SK-N-SH (cell line): ENCODE results near the gene IL17B. TPM values are rescaled to one million over a fixed set of nuclear protein-coding genes. Genes with fewer than 3 reads are reported as not detected.
A peak's percentile ranks its signal among the peaks of the same experiment; 100 is the strongest.

Source experiments
- CTCF ChIA-PET: fragments of 300-600, 350-600 bp; formaldehyde crosslinking; extraction: SDS; loops from one replicate; lab custom pipeline; 2021; lab: Yijun Ruan, JAX
- POLR2A ChIA-PET: fragments of 350-600 bp; sonication (Branson Sonifier 250); formaldehyde crosslinking; extraction: SDS; loops from one replicate; lab custom pipeline; 2020; ENCODE audit warnings: antibody characterized with exemption, inconsistent platforms; lab: Yijun Ruan, JAX
- DNase-seq: peaks from one replicate; pipeline ENCODE4 v3.0.0; 2012
- H2AFZ ChIP-seq: fragments of 200-600 bp; sonication (generic); 2 replicates; pipeline ENCODE4 v1.8.1; 2016; ENCODE audit warnings: antibody characterized with exemption, mild to moderate bottlenecking, low read depth
- H3F3A ChIP-seq: fragments of 200-600 bp; sonication (generic); replicated peaks from 2 replicates; pipeline ENCODE3; 2016; ENCODE audit warnings: antibody characterized with exemption, mild to moderate bottlenecking; ENCODE audit not compliant: insufficient read depth
- H3K27ac ChIP-seq, 2 experiments: fragments of 200-500 bp in 1 of 2; fragments of 200-600 bp in 1 of 2; sonication (Bioruptor generic) in 1 of 2; sonication (generic), shearing (Covaris generic) in 1 of 2; 2 replicates each; pipeline versions ENCODE4 v1.5.1 to v1.6.1; 2014 to 2016; ENCODE audit warnings: low read depth in 2 of 2, inconsistent platforms in 1 of 2, low read length in 1 of 2, mild to moderate bottlenecking in 1 of 2, mixed read lengths in 1 of 2
- H3K27me3 ChIP-seq: fragments of 200-600 bp; sonication (generic), shearing (Covaris generic); 2 replicates; pipeline ENCODE4 v1.6.1; 2016; ENCODE audit warnings: mixed run types; ENCODE audit not compliant: insufficient read depth
- H3K36me3 ChIP-seq, 2 experiments: fragments of 200-500 bp in 1 of 2; fragments of 200-600 bp in 1 of 2; sonication (Bioruptor generic) in 1 of 2; sonication (generic) in 1 of 2; replicated peaks in 1 of 2; 2 replicates each; pipeline versions ENCODE3 to v1.5.1; 2014 to 2016; ENCODE audit warnings: low read length in 1 of 2, mild to moderate bottlenecking in 1 of 2; ENCODE audit not compliant: insufficient read depth in 2 of 2, control insufficient read depth in 1 of 2
- H3K4me1 ChIP-seq, 2 experiments: fragments of 200-500 bp in 1 of 2; fragments of 200-600 bp in 1 of 2; sonication (Bioruptor generic) in 1 of 2; sonication (generic), shearing (Covaris generic) in 1 of 2; 2 replicates each; pipeline versions ENCODE4 v1.5.1 to v1.6.1; 2014 to 2016; ENCODE audit warnings: low read depth in 1 of 2, low read length in 1 of 2, mixed run types in 1 of 2; ENCODE audit not compliant: insufficient read depth in 2 of 2, control insufficient read depth in 1 of 2
- H3K4me2 ChIP-seq: fragments of 200-600 bp; sonication (generic), shearing (Covaris generic); 2 replicates; pipeline ENCODE4 v1.6.1; 2017; ENCODE audit warnings: mixed run types
- H3K4me3 ChIP-seq, 2 experiments: fragments of 200-500 bp in 1 of 2; fragments of 200-600 bp in 1 of 2; sonication (Bioruptor generic) in 1 of 2; sonication (generic), shearing (Covaris generic) in 1 of 2; 2 replicates each; pipeline versions ENCODE4 v1.5.1 to v1.8.1; 2014 to 2016; ENCODE audit warnings: low read depth in 2 of 2, inconsistent platforms in 1 of 2, low read length in 1 of 2, mild to moderate bottlenecking in 1 of 2, mixed read lengths in 1 of 2, moderate library complexity in 1 of 2
- H3K79me2 ChIP-seq: fragments of 200-600 bp; sonication (generic); 2 replicates; pipeline ENCODE4 v1.8.1; 2017; ENCODE audit warnings: mild to moderate bottlenecking; ENCODE audit not compliant: insufficient read depth
- H3K9ac ChIP-seq: fragments of 200-600 bp; sonication (generic); 2 replicates; pipeline ENCODE4 v1.6.1; 2017; ENCODE audit warnings: mixed run types
- H3K9me2 ChIP-seq: fragments of 200-600 bp; sonication (generic); 2 replicates; pipeline ENCODE4 v1.6.1; 2017; ENCODE audit warnings: mixed run types
- H3K9me3 ChIP-seq: fragments of 200-600 bp; sonication (generic); 2 replicates; pipeline ENCODE4 v1.6.1; 2017; ENCODE audit warnings: mixed run types, mild to moderate bottlenecking, moderate library complexity
- H4K20me1 ChIP-seq: fragments of 200-600 bp; sonication (generic); 2 replicates; pipeline ENCODE4 v1.6.1; 2017; ENCODE audit warnings: mild to moderate bottlenecking, mixed run types; ENCODE audit not compliant: insufficient read depth
- CTCF ChIP-seq: fragments of 200-600 bp; sonication (generic); IDR thresholded peaks from 2 replicates; pipeline ENCODE4 v1.6.1; 2017; ENCODE audit warnings: antibody characterized with exemption, mild to moderate bottlenecking, moderate library complexity
- ELF1 ChIP-seq: IDR thresholded peaks from 2 replicates; pipeline ENCODE4 v1.4.0; 2012
- EP300 ChIP-seq, 2 experiments: IDR thresholded peaks; 2 replicates each; pipeline versions ENCODE4 v1.4.0 to v1.6.1; 2012; ENCODE audit warnings: borderline replicate concordance in 1 of 2, low read depth in 1 of 2, low read length in 1 of 2
- GABPA ChIP-seq: IDR thresholded peaks from 2 replicates; pipeline ENCODE4 v1.4.0; 2012; ENCODE audit warnings: low read depth, mild to moderate bottlenecking
- GATA2 ChIP-seq: sonication (generic); formaldehyde crosslinking; IDR thresholded peaks from 2 replicates; pipeline ENCODE4 v1.5.0; 2020; ENCODE audit warnings: mild to moderate bottlenecking, missing genetic modification reagents
- JUND ChIP-seq: IDR thresholded peaks from 2 replicates; pipeline ENCODE4 v1.4.0; 2012
- MAX ChIP-seq: IDR thresholded peaks from 2 replicates; pipeline ENCODE4 v1.4.0; 2012; ENCODE audit warnings: low read depth
- MEF2A ChIP-seq: IDR thresholded peaks from 2 replicates; pipeline ENCODE4 v1.4.0; 2012; ENCODE audit warnings: low read depth, borderline replicate concordance
- NRF1 ChIP-seq: IDR thresholded peaks from 2 replicates; pipeline ENCODE4 v1.6.1; 2012; ENCODE audit warnings: low read depth, mild to moderate bottlenecking, low read length
- POLR2AphosphoS5 ChIP-seq: IDR thresholded peaks from 2 replicates; pipeline ENCODE4 v1.6.1; 2012; ENCODE audit warnings: low read depth, low read length
- REST ChIP-seq: IDR thresholded peaks from 2 replicates; pipeline ENCODE4 v1.6.1; 2012; ENCODE audit warnings: mild to moderate bottlenecking, low read depth, low read length, moderate library complexity
- SMC3 ChIP-seq: IDR thresholded peaks from 2 replicates; pipeline ENCODE4 v1.6.1; 2012; ENCODE audit warnings: low read depth, low read length, improper control_type of control experiment
- TAF1 ChIP-seq: IDR thresholded peaks from 2 replicates; pipeline ENCODE4 v1.6.1; 2012; ENCODE audit warnings: low read depth, mild to moderate bottlenecking, low read length, moderate library complexity, borderline replicate concordance
- TCF12 ChIP-seq: IDR thresholded peaks from 2 replicates; pipeline ENCODE4 v1.4.0; 2012
- TEAD4 ChIP-seq: IDR thresholded peaks from 2 replicates; pipeline ENCODE4 v1.4.0; 2012; ENCODE audit warnings: mild to moderate bottlenecking, borderline replicate concordance; ENCODE audit not compliant: insufficient read depth
- USF1 ChIP-seq: IDR thresholded peaks from 2 replicates; pipeline ENCODE4 v1.4.0; 2012; ENCODE audit warnings: low read depth, borderline replicate concordance
- YY1 ChIP-seq: IDR thresholded peaks from 2 replicates; pipeline ENCODE4 v1.4.0; 2012; ENCODE audit warnings: low read depth, mild to moderate bottlenecking
- ZBTB33 ChIP-seq: IDR thresholded peaks from 2 replicates; pipeline ENCODE4 v1.4.0; 2012; ENCODE audit warnings: low read depth, borderline replicate concordance
- WGBS: methylation state at CpG from one replicate; pipeline ENCODE4 v1.1.6; 2017; ENCODE audit warnings: low lambda C conversion rate; 5-methylcytosine and 5-hydroxymethylcytosine counted together
- polyA plus RNA-seq, 3 experiments: library from polyadenylated mRNA; depleted of rRNA; stranded (reverse); fragments of >200 nt; gene quantifications; 2 replicates each; pipeline ENCODE4 v1.2.3, GENCODE V29; 2012

The IL17B gene
- polyA plus RNA-seq, 1 of the 3 experiments (the other 2 are of a cell fraction) = 0.16 TPM

GRCh38 chr5:149357370-149358293 lies 21.5 kb downstream of the IL17B start, which contains the start of gene PCYOX1L (continued):
- TF ChIP-seq REST (no peak), USF1 (no peak), TCF12 (no peak), TEAD4 (no peak), YY1 (peak; percentile 46; the same call in 1 of the 2 replicates), MEF2A (no peak), NRF1 (peak; percentile 42; the same call in 1 of the 2 replicates)

- H3K36me3 ChIP-seq = peaks cover 36 to 45% of the 10 kb centered on the region in 2 experiments
- peaks cover 15% of the 10 kb centered on the region; the same call in 1 of the 2 replicates for H3K79me2 ChIP-seq
- H3K4me2 ChIP-seq = no peak overlapping the region
- H3K9ac ChIP-seq = no peak overlapping the region
- WGBS = 96% methylated on average over 8 of the region's 8 CpGs
- H3K4me1 ChIP-seq = peaks cover 0 to 12% of the 10 kb centered on the region in 2 experiments; a peak in 1 of 4 replicates
- no peak overlapping the region for H3K27ac ChIP-seq
- H2AFZ ChIP-seq = no peak overlapping the region
- H3K9me2 ChIP-seq = no peaks in the 10 kb centered on the region
- POLR2A ChIA-PET = interaction anchor here (0.6 to 4.1 kb wide), 2 partner anchors 11 to 44 kb away, joined by 3 to 38 read pairs; partner anchors contain the start of gene GRPEL2
- H3F3A ChIP-seq = peaks cover 32% of the 10 kb centered on the region
- no peak for DNase-seq
- H3K27me3 ChIP-seq = no peaks in the 10 kb centered on the region
- no peak overlapping the region for H3K4me3 ChIP-seq
- H3K9me3 ChIP-seq = no peaks in the 10 kb centered on the region
- no peaks in the 10 kb centered on the region for H4K20me1 ChIP-seq
- no peak for TF ChIP-seq EP300 (IDR thresholded peaks at IDR 0.05; ENCODE audit: borderline replicate concordance in 1 of 2, low read depth in 1 of 2, low read length in 1 of 2)
- TF ChIP-seq TAF1 = no peak
- TF ChIP-seq GATA2 (CRISPR knock-in tag) = no peak
- no peak for TF ChIP-seq CTCF
- no peak for TF ChIP-seq SMC3
- no peak for TF ChIP-seq GABPA
- TF ChIP-seq ELF1 = no peak
- no peak for TF ChIP-seq REST
- TF ChIP-seq MAX = no peak
- no peak for TF ChIP-seq ZBTB33
- no peak for TF ChIP-seq JUND
- TF ChIP-seq YY1 = no peak
- no peak for TF ChIP-seq POLR2AphosphoS5
- CTCF ChIA-PET = interaction anchor here (0.8 to 41.4 kb wide), 7 partner anchors 9 to 195 kb away, joined by 3 to 1751 read pairs (median 19); partner anchors contain the start of gene CSNK1A1
Observed at GRCh38 chr5:149356391-149356790, 22.7 kb downstream of the IL17B start.
